ENCODE results near the gene USP20. TPM values are rescaled to one million over a fixed set of nuclear protein-coding genes. Genes with fewer than 3 reads are reported as not detected.

USP20 gene
- total RNA-seq, 1 experiment from 2014 or later: 16.8 TPM

DNA sequence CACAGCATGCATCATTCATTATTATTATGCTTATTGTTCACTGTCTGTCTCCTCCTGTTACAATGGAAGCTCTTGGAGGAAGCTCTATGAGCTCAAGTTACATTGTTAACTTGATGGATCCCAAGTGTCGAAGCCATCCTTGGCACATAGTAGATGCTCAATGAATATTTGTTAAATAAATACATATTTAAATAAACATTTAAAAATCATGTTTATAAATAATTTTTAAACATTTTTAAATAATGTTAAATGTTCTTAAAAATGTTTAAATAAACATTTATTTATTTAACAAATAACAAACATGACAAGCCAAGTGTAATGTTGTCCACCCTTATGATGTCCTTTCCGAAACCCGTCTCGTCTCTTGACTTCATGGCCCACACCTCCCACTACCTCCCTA lies 69.5 kb downstream of the USP20 start (continued):
- no peak for TF ChIP-seq YY1 (IDR thresholded peaks at IDR 0.05; ENCODE audit: extremely low read depth, insufficient replicate concordance, low read depth, low read length)
- no peak for TF ChIP-seq CEBPB (IDR thresholded peaks at IDR 0.05; ENCODE audit: low read depth)
- TF ChIP-seq RAD21 (IDR thresholded peaks at IDR 0.05; ENCODE audit: low read depth): no peak
- no peak for TF ChIP-seq ELF1 (IDR thresholded peaks at IDR 0.05; ENCODE audit: borderline replicate concordance, low read depth)
- no peak for TF ChIP-seq POLR2AphosphoS5 (IDR thresholded peaks at IDR 0.05; ENCODE audit: low read depth, low read length)

DNA sequence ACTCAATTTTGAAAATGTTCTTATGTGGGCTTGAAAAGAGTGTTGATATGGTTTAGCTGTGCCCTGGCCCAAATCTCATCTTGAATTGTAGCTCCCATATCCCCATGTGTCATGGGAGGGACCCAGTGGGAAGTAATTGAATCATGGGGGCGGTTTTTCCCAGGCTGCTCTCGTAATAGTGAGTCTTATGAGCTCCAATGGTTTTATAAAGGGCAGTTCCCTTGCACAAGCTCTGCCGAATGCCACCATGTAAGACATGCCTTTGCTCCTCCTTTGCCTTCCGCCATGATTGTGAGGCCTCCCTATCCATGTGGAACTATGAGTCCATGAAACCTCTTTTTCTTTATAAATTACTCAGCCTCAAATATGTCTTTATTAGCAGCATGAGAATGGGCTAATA lies 71.0 kb downstream of the USP20 start:
- no peak overlapping the region for H3K4me2 ChIP-seq (ENCODE audit: low read length)
- TF ChIP-seq ZFX (IDR thresholded peaks at IDR 0.05): no peak
- TF ChIP-seq SP1 (IDR thresholded peaks at IDR 0.05; ENCODE audit: low read depth): no peak
- TF ChIP-seq, protein P1, sequence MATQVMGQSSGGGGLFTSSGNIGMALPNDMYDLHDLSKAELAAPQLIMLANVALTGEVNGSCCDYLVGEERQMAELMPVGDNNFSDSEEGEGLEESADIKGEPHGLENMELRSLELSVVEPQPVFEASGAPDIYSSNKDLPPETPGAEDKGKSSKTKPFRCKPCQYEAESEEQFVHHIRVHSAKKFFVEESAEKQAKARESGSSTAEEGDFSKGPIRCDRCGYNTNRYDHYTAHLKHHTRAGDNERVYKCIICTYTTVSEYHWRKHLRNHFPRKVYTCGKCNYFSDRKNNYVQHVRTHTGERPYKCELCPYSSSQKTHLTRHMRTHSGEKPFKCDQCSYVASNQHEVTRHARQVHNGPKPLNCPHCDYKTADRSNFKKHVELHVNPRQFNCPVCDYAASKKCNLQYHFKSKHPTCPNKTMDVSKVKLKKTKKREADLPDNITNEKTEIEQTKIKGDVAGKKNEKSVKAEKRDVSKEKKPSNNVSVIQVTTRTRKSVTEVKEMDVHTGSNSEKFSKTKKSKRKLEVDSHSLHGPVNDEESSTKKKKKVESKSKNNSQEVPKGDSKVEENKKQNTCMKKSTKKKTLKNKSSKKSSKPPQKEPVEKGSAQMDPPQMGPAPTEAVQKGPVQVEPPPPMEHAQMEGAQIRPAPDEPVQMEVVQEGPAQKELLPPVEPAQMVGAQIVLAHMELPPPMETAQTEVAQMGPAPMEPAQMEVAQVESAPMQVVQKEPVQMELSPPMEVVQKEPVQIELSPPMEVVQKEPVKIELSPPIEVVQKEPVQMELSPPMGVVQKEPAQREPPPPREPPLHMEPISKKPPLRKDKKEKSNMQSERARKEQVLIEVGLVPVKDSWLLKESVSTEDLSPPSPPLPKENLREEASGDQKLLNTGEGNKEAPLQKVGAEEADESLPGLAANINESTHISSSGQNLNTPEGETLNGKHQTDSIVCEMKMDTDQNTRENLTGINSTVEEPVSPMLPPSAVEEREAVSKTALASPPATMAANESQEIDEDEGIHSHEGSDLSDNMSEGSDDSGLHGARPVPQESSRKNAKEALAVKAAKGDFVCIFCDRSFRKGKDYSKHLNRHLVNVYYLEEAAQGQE (IDR thresholded peaks at IDR 0.05; ENCODE audit: low read depth): no peak
- TF ChIP-seq CBX3 (IDR thresholded peaks at IDR 0.05; ENCODE audit: low read depth): no peak
- no peak for TF ChIP-seq SRF (IDR thresholded peaks at IDR 0.05; ENCODE audit: low read depth)
- no peak for TF ChIP-seq POLR2A (IDR thresholded peaks at IDR 0.05; ENCODE audit: borderline replicate concordance, extremely low read depth, insufficient read depth, insufficient read length)
- TF ChIP-seq, protein P2, sequence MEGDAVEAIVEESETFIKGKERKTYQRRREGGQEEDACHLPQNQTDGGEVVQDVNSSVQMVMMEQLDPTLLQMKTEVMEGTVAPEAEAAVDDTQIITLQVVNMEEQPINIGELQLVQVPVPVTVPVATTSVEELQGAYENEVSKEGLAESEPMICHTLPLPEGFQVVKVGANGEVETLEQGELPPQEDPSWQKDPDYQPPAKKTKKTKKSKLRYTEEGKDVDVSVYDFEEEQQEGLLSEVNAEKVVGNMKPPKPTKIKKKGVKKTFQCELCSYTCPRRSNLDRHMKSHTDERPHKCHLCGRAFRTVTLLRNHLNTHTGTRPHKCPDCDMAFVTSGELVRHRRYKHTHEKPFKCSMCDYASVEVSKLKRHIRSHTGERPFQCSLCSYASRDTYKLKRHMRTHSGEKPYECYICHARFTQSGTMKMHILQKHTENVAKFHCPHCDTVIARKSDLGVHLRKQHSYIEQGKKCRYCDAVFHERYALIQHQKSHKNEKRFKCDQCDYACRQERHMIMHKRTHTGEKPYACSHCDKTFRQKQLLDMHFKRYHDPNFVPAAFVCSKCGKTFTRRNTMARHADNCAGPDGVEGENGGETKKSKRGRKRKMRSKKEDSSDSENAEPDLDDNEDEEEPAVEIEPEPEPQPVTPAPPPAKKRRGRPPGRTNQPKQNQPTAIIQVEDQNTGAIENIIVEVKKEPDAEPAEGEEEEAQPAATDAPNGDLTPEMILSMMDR (IDR thresholded peaks at IDR 0.05 in 2 of 3, conservative IDR thresholded peaks at IDR 0.05 in 1 of 3; ENCODE audit: borderline replicate concordance in 1 of 3, insufficient read depth in 1 of 3, low read depth in 2 of 3, low read length in 2 of 3): no peak
- TF ChIP-seq YY1 (IDR thresholded peaks at IDR 0.05; ENCODE audit: extremely low read depth, insufficient replicate concordance, low read depth, low read length): no peak
- TF ChIP-seq EGR1 (IDR thresholded peaks at IDR 0.05; ENCODE audit: low read depth): no peak
- TF ChIP-seq EZH2phosphoT487 (IDR thresholded peaks at IDR 0.05; ENCODE audit: borderline replicate concordance): no peak
- TF ChIP-seq, protein P3, sequence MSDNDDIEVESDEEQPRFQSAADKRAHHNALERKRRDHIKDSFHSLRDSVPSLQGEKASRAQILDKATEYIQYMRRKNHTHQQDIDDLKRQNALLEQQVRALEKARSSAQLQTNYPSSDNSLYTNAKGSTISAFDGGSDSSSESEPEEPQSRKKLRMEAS (IDR thresholded peaks at IDR 0.05): no peak
- TF ChIP-seq EZH2 (IDR thresholded peaks at IDR 0.05): no peak
- no peak for TF ChIP-seq FOSL1 (IDR thresholded peaks at IDR 0.05; ENCODE audit: low read depth)
- no peak for TF ChIP-seq POLR2AphosphoS5 (IDR thresholded peaks at IDR 0.05; ENCODE audit: low read depth, low read length)
- TF ChIP-seq JUND (IDR thresholded peaks at IDR 0.05): no peak
- TF ChIP-seq, protein P4, sequence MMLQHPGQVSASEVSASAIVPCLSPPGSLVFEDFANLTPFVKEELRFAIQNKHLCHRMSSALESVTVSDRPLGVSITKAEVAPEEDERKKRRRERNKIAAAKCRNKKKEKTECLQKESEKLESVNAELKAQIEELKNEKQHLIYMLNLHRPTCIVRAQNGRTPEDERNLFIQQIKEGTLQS (IDR thresholded peaks at IDR 0.05): no peak
- no peak for TF ChIP-seq RAD21 (IDR thresholded peaks at IDR 0.05; ENCODE audit: low read depth)
- no peak for TF ChIP-seq CEBPB (IDR thresholded peaks at IDR 0.05; ENCODE audit: low read depth)
- no peaks in the 10 kb centered on the region for H3K9me3 ChIP-seq (ENCODE audit: control insufficient read depth in 1 of 2, insufficient read depth in 1 of 2, low read depth in 1 of 2, low read length in 2 of 2)
- ChIA-PET POLR2A (no interaction called here), RAD21 (ENCODE audit: low non-redundant PET in 1 of 2, low total read pairs in 2 of 2, uncharacterized antibody in 2 of 2, unreplicated experiment in 2 of 2) (no interaction called here), CTCF (no interaction called here)
- BruUV-seq (replicated peaks): no TSS peak
- H3K9me2 ChIP-seq (ENCODE audit: insufficient read depth): no peaks in the 10 kb centered on the region
- no peaks in the 10 kb centered on the region for H3K36me3 ChIP-seq (ENCODE audit: control insufficient read depth in 1 of 2, insufficient read depth in 2 of 2, low read length in 2 of 2)
- ATAC-seq (no peak), DNase-seq (ENCODE audit: low read depth, low spot score) (no peak)
- no peaks in the 10 kb centered on the region for H3K27me3 ChIP-seq (ENCODE audit: insufficient read depth, low read length)
- intact Hi-C loops (cut with micrococcal nuclease): no loop called here
- no peak overlapping the region for H2AFZ ChIP-seq (ENCODE audit: low read depth, low read length, poor library complexity, severe bottlenecking)
- no peaks in the 10 kb centered on the region for H3K79me2 ChIP-seq (ENCODE audit: insufficient read depth, low read length)
- no peak overlapping the region for H3K9ac ChIP-seq (ENCODE audit: low read length)
- peaks cover 16 to 25% of the 10 kb centered on the region in 2 experiments for H3K4me1 ChIP-seq (ENCODE audit: control insufficient read depth in 1 of 2, insufficient read depth in 2 of 2, low read length in 2 of 2)
- H3K4me3 ChIP-seq (replicated peaks in 1 of 2; ENCODE audit: low read depth in 1 of 2, low read length in 2 of 2): no peak overlapping the region
- no peak overlapping the region for H3K27ac ChIP-seq (ENCODE audit: low read depth, low read length)
- no peaks in the 10 kb centered on the region for H4K20me1 ChIP-seq (ENCODE audit: insufficient read depth)

Measured in HCT116 (cell line).